Measurements from ENCODE around the gene KSR1. TPM values are rescaled to one million over a fixed set of nuclear protein-coding genes. Genes with fewer than 3 reads are reported as not detected.

The KSR1 gene
- total and polyA plus RNA-seq, 8 donors: 2.7 to 32.1 (median 13.6) TPM

GRCh38 chr17:27598337-27599050 lies 142.2 kb downstream of the KSR1 start:
- Histone ChIP-seq H3K4me3 (no peak overlapping the region), H3K36me3 (peaks cover 0 to 52% (median 49%) of the 10 kb centered on the region in 4 donors), H3K9me3 (no peaks in the 10 kb centered on the region), H3K4me1 (peaks cover 3 to 32% (median 14%) of the 10 kb centered on the region in 4 donors), H3K27me3 (no peaks in the 10 kb centered on the region), H3K27ac (no peak overlapping the region)
- WGBS, 5 donors: 82 to 84% (median 83%) methylated on average over 17 of the region's 17 CpGs
- TF ChIP-seq POLR2A (IDR thresholded peaks at IDR 0.05): no peak
- DNase-seq: no peak
- intact Hi-C loops (cut with DNase I; ENCODE audit: low total_unique reads): no loop called here

GRCh38 chr17:27600471-27600870 lies 144.2 kb downstream of the KSR1 start:
- no peak for DNase-seq

GRCh38 chr17:27601069-27601974 lies 145.1 kb downstream of the KSR1 start:
- Histone ChIP-seq H3K4me1 (peaks cover 7 to 44% (median 24%) of the 10 kb centered on the region in 4 donors), H3K4me3 (no peak overlapping the region), H3K27ac (no peak overlapping the region), H3K27me3 (no peaks in the 10 kb centered on the region), H3K36me3 (peaks cover 15 to 54% (median 52%) of the 10 kb centered on the region in 4 donors), H3K9me3 (no peaks in the 10 kb centered on the region)
- WGBS, 5 donors: 61 to 65% (median 63%) methylated on average over 11 of the region's 11 CpGs
- TF ChIP-seq POLR2A (IDR thresholded peaks at IDR 0.05): no peak
- TF ChIP-seq CTCF (IDR thresholded peaks at IDR 0.05): peak in 6 of 7 experiments; percentile 78 to 93 (median 89)
- peak; percentile 89 to 93 for DNase-seq
- intact Hi-C loops (cut with DNase I; ENCODE audit: low total_unique reads): loop anchor here (2.0 to 10.0 kb wide), 2 partner anchors 249 to 367 kb away; no protein-coding TSS in a partner anchor

More at GRCh38 chr17:27600471-27600870, 144.2 kb downstream of the KSR1 start:
- Histone ChIP-seq H3K27ac (no peak overlapping the region), H3K36me3 (peaks cover 11 to 51% (median 48%) of the 10 kb centered on the region in 4 donors), H3K27me3 (no peaks in the 10 kb centered on the region), H3K4me3 (no peak overlapping the region), H3K9me3 (no peaks in the 10 kb centered on the region), H3K4me1 (peaks cover 7 to 49% (median 24%) of the 10 kb centered on the region in 4 donors)
- 90 to 96% (median 93%) methylated on average over 8 of the region's 8 CpGs for WGBS, 5 donors
- intact Hi-C loops (cut with DNase I; ENCODE audit: low total_unique reads): loop anchor here (2.0 to 10.0 kb wide), 2 partner anchors 248 to 366 kb away; no protein-coding TSS in a partner anchor
- TF ChIP-seq EP300 (IDR thresholded peaks at IDR 0.05) (no peak), CTCF (IDR thresholded peaks at IDR 0.05) (no peak), POLR2AphosphoS5 (IDR thresholded peaks at IDR 0.05) (no peak), POLR2A (IDR thresholded peaks at IDR 0.05) (no peak)

GRCh38 chr17:27601975-27602302 lies 145.7 kb downstream of the KSR1 start:
- 59 to 76% (median 68%) methylated on average over 2 of the region's 2 CpGs for WGBS, 5 donors
- no peak for DNase-seq
- TF ChIP-seq POLR2A (IDR thresholded peaks at IDR 0.05) (no peak), CTCF (IDR thresholded peaks at IDR 0.05) (peak in 2 of 7 experiments; percentile 7 to 16)
- H3K36me3 ChIP-seq: peaks cover 15 to 58% (median 57%) of the 10 kb centered on the region in 4 donors
- no peaks in the 10 kb centered on the region for H3K9me3 ChIP-seq
- H3K27ac ChIP-seq: no peak overlapping the region
- no peak overlapping the region for H3K4me3 ChIP-seq
- intact Hi-C loops (cut with DNase I; ENCODE audit: low total_unique reads): loop anchor here (2.0 to 10.0 kb wide), 2 partner anchors 249 to 367 kb away; no protein-coding TSS in a partner anchor
- peaks cover 7 to 37% (median 22%) of the 10 kb centered on the region in 4 donors for H3K4me1 ChIP-seq
- H3K27me3 ChIP-seq: no peaks in the 10 kb centered on the region
